Measurements from ENCODE around the gene NAE1.
A peak's percentile ranks its signal among the peaks of the same experiment; 100 is the strongest.

NAE1 gene

DNA sequence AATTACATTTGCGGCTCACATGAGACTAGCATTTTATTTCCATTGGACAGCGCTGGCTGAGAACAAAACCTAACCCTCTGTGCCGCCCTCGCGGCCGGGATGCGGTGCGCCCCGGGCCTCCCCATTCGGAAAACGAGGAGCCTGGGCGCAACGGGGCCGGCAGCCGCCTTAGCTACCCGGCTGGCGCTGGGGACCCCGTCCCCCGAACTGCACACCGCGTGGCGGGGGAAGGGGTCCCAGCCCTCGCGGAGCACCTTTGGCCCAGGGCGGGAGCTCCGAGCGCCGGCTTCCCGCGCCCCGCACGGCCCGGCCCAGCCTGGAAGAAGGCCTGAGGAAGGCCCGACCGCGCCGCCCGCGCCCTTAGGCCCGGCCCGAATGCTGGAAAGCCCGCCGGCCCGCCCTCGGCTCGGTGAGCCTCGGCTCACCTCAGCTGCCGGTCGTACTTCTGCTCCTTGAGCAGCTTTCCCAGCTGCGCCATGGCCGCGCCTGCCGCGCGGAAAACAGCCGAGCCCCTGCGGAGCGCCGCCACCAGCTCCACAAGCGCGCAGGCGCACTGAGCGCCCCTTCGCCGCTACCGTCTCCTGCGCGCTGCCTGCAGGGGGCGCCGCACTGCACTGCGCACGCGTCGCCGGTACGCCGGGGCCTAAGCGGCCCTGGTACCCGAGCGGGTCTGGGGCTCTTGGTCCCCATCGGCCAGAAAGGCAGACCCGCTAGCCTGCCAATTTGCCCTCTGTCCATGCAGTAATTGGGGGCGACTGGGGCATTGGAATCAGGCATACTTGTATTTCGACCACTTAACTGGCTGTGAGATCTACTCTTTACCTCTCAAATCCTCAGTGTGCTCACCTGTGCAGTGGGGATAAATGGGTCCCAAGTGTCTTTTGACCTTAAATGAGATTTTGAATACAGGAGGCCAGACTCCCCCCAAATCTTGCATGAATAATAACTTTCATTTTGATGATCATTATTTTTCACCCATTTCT, at the start of gene NAE1:
NAE1 (minus strand) TSS at position 555 of the 983 bp plus-strand sequence; CDS start at position 478, 77 bp downstream.
- peak; percentile 78 for TF ChIP-seq CTCF (IDR thresholded peaks at IDR 0.05; ENCODE audit: low read depth, low read length)
- peak; percentile 54 for DNase-seq (ENCODE audit: extremely low read depth, low read depth)

DNA sequence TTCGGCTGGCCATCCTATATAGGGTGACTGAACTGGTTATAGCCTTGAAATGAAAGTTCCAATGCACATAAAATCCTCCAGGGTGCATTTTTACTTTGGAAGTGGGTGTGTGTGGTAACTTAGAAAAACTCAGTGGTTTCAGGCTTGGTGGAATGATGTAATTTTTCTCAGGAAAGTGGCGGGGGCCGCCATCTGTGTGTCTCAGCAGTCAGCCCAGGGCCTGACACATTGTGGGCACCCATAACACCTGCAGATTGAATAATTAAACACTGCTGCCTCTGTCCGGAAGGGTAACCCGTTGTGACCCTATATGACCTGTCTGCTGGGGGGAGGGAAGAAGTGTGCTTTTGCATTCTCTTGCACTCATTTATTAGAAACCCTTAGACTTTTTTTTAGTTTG, 47.3 kb upstream of the NAE1 start:
- no peak for DNase-seq (ENCODE audit: extremely low read depth, low read depth)
- TF ChIP-seq CTCF (IDR thresholded peaks at IDR 0.05; ENCODE audit: low read depth, low read length), result no peak

DNA sequence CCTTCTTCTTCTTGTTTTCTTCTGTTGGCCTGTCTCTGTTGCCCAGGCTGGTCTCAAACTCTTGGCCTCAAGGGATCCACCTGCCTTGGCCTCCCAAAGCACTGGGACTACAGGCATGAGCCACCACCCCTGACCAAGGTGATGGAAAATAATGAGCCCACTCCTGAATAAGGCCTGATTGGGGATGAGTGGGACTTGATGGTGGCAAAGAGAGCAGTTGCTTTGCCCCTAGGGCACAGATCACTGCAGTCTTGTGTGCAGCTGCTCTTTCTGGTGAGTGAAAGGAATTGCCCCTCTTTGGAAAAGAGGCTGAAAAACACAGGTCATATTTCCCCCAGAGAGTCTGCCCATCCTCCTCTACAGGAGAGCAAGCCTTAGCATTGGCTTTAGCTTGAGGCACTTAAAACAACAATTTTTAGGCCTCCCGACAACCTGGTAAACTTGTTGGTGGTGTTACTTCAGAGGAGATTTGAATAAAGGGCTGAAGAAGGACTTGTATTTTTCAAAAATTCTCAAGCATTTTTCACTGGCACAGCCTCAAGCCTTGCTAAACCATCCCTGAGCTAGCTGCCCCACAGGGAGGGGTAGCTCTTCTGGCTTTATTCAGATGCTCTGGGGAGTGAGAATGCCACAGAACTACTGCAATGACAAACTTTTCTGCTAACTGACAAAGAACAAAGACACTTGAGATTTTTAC, 43.5 kb upstream of the NAE1 start:
- TF ChIP-seq CTCF (IDR thresholded peaks at IDR 0.05; ENCODE audit: low read depth, low read length), result no peak
- DNase-seq (ENCODE audit: extremely low read depth, low read depth), result no peak

GRCh38 chr16:66873685-66874055, 42.9 kb upstream of the NAE1 start:
- no peak for TF ChIP-seq CTCF (IDR thresholded peaks at IDR 0.05; ENCODE audit: low read depth, low read length)
- no peak for DNase-seq (ENCODE audit: extremely low read depth, low read depth)

- DNase-seq (ENCODE audit: extremely low read depth, low read depth), result peak; percentile 91
- peak; percentile 94 for TF ChIP-seq CTCF (IDR thresholded peaks at IDR 0.05; ENCODE audit: low read depth, low read length)
Observed at GRCh38 chr16:66872943-66873684, 42.3 kb upstream of the NAE1 start.

- no peak for TF ChIP-seq CTCF (IDR thresholded peaks at IDR 0.05; ENCODE audit: low read depth, low read length)
- no peak for DNase-seq (ENCODE audit: extremely low read depth, low read depth)
Observed at GRCh38 chr16:66872559-66872942, 41.8 kb upstream of the NAE1 start.
